Cardiac fibroblast (primary cell): ENCODE measurements around the gene NOL11.
"Not testable (repeated sequence)": the region's sequence is repeated elsewhere in the genome, so short reads cannot be mapped to it uniquely, and the experiment has no call there.

Experiments used
- DNase-seq, 2 donors: peaks; one replicate each; pipeline versions ENCODE4 v3.0.0 to v3.0.0-alpha.2; 2010; ENCODE audit warnings: low read depth in 2 of 2
- H3K4me3 ChIP-seq, 2 donors: replicated peaks in 1 of 2; 1 replicate in 1 of 2; 2 replicates in 1 of 2; pipeline ENCODE4 v1.5.1; 2011; ENCODE audit warnings: low read depth in 2 of 2, low read length in 2 of 2, mild to moderate bottlenecking in 2 of 2, moderate library complexity in 1 of 2
- TF ChIP-seq, protein P1 (sequence below): IDR thresholded peaks from one replicate; pipeline ENCODE4 v1.5.1; 2011; ENCODE audit warnings: low read depth, mild to moderate bottlenecking, low read length, inconsistent platforms

Gene NOL11

DNA sequence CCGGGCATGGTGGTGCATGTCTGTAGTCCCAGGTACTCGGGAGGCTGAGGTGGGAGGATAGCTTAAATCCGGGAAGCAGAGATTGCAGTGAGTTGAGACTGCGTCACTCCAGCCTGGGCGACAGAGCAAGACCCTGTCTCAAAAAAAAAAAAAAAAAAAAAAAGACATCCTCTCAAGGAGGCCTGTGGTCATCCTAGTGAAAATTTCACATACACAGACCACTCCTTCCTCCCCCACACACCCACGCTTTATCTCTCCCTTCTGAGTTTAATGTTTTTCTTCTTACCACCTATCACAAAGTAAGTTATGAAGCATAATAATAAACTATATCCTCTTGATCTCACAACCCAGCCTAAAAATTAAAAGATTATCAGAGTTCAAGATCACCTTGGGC, 1.3 kb upstream of the NOL11 start:
- no peak for DNase-seq
- TF ChIP-seq, protein P1, sequence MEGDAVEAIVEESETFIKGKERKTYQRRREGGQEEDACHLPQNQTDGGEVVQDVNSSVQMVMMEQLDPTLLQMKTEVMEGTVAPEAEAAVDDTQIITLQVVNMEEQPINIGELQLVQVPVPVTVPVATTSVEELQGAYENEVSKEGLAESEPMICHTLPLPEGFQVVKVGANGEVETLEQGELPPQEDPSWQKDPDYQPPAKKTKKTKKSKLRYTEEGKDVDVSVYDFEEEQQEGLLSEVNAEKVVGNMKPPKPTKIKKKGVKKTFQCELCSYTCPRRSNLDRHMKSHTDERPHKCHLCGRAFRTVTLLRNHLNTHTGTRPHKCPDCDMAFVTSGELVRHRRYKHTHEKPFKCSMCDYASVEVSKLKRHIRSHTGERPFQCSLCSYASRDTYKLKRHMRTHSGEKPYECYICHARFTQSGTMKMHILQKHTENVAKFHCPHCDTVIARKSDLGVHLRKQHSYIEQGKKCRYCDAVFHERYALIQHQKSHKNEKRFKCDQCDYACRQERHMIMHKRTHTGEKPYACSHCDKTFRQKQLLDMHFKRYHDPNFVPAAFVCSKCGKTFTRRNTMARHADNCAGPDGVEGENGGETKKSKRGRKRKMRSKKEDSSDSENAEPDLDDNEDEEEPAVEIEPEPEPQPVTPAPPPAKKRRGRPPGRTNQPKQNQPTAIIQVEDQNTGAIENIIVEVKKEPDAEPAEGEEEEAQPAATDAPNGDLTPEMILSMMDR = no peak
- no peak overlapping the region for H3K4me3 ChIP-seq

DNA sequence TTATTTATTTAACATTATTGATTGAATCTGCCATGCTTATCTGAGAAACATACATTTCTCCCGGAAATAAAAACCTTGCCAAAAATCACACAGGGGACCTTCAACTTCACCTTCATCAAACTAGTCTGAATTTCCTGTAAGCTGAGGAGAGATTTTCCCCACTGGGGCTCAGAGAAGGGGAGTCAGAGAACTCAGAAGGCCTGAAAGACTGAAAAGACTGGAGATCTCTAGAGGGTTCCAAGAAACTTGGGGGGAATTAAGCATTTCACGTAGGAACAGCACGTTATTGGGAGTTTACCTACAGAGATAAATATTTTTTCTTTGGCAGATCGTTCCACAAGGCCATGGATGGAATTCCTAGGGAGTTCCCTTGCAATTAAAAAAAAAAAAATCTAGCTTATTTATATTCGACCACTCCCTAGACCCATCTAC, 528 bp upstream of the NOL11 start:
- peak overlapping the region; percentile 56 to 91 for H3K4me3 ChIP-seq
- no peak for DNase-seq
- TF ChIP-seq, protein P1 = no peak

DNA sequence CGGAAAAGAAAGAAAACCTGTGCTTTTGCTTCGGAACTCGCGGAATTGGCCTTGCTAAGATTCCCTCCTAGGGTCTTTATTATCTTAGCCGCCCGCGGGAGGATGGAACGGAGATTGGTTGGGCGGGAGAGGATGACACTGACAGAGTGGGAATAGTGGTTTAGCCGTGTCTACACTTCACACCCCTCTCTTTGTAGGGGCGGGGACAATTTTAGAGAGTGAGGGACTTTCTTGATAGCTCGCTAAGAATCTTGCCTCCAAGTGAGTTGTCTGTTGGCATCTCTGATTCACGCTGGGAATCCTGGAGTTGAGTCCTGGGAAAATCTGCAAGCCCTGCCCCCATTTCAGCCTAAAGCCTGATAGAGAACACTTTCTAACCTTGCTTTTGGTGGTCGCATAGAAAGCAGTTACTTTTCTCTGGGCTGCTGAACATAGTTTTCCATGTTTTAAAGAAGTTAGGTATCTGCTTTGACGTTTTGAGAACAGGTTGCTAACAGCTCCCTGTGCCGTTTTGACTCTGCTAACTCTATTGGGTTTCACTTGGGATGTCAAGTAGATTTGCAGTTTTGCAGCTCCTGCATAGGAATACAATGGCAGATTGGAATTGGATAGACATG, 697 bp downstream of the NOL11 start:
- H3K4me3 ChIP-seq = peak overlapping the region; percentile 91 to 99
- TF ChIP-seq, protein P1 = no peak
- DNase-seq = peak; percentile 28 to 32

DNA sequence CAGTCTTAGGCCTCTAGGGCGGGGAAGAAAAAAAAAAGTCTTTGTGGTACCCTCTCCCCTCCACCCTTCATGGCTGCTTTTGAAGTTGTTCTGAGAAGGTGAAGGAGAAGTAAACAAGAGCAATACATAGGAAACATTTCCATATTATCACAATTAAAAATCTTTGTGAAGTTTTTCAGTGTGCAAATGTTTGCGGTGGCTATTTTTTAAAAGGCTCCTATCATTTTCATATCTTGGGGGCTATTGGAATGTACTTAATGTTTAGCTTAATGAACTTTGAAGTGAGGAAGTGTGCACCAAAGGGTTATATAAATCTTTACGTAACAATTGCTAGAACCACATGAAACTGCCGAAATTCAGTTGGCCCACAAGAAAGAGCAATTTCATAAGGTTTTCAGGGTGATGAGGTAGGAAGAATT, 7.6 kb downstream of the NOL11 start:
- no peak overlapping the region for H3K4me3 ChIP-seq
- DNase-seq = no peak
- TF ChIP-seq, protein P1 = no peak

DNA sequence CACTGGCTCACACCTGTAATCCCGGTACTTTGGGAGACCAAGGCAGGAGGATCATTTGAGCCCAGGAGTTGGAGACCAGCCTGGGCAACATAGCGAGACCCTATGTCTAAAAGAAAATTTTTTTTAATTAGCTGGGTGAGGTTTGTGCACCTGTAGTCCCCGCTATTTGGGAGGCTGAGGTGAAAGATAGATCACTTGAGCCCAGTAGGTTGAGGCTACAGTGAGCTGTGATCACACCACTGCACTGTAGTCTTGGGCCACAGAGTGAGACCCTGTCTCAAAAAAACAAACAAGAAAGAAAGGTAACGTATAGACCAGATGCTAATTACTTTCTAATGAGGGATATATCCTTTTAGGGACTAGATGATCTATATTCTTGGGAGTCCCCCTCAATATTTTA, 8.1 kb downstream of the NOL11 start:
- no peak overlapping the region for H3K4me3 ChIP-seq
- TF ChIP-seq, protein P1 = no peak
- no peak for DNase-seq

DNA sequence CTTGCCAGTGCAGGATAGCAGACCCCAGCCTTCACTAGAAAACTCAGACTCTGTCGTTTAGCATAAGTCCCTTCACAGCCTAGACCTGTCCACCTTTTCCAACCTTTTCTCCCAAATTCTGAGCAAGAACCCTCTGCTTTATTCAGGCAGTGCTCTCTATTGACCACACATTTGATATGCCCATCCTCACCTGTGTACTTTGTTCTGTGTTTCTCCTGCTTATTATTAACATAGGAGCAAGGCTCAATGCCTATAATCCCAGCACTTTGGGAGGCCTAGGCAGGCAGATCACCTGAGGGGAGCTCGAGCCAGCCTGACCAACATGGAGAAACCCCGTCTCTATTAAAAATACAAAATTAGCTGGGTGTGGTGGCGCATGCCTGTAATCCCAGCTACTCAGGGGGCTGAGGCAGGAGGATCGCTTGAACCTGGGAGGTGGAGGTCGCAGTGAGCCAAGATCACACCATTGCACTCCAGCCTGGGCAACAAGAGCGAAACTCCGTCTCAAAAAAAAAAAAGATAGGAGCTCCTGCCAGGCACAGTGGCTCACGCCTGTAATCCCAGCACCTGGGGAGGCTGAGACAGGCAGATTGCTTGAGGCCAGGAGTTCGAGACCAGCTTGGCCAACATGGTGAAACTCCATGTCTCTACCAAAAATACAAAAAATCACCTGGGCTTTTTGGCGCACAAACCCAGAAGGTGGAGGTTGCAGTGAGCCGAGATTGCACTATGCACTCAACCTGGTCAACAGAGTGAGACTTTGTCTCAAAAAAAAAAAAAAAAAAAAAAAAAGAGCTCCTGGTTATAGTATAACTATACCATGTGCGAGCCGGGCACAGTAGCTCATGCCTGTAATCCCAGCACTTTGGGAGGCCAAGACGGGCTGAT, 9.7 kb downstream of the NOL11 start:
- not testable (repeated sequence) for DNase-seq, H3K4me3 ChIP-seq

DNA sequence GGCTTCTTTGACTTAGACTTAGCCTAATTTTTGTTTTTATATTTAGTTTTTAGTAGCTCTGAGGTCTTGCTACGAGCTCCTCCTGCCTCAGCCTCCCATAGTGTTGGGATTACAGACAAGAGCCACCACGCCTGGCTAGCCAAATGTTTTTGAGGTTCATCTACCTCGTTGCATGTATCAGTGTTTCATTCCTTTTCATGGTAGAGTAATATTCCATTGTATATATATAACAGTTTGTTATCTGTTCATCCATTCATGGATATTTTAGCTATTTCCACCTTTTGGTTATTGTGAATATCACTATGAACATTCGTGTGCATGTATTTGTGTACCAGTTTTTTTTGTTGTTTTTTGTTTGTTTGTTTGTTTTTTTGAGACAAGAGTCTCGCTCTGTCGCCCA, 12.2 kb downstream of the NOL11 start:
- TF ChIP-seq, protein P1 = no peak
- no peak overlapping the region for H3K4me3 ChIP-seq
- no peak for DNase-seq
